ENCODE results near the gene CCDC177. TPM values are rescaled to one million over a fixed set of nuclear protein-coding genes. Genes with fewer than 3 reads are reported as not detected.

Gene CCDC177
- total and polyA plus RNA-seq, 4 donors, result 0.01 TPM; not detected in 3

GRCh38 chr14:69582212-69582611 lies 7.5 kb upstream of the CCDC177 start:
- WGBS, 2 donors, result 93 to 96% methylated on average over 1 of the region's 1 CpG

GRCh38 chr14:69581316-69581935 lies 6.8 kb upstream of the CCDC177 start:
- no peak for TF ChIP-seq CTCF (IDR thresholded peaks at IDR 0.05; ENCODE audit: control extremely low read depth, extremely low read depth)
- H3K4me3 ChIP-seq, result no peak overlapping the region
- 89 to 90% methylated on average over 7 of the region's 7 CpGs for WGBS, 2 donors
- no peaks in the 10 kb centered on the region for H3K36me3 ChIP-seq (ENCODE audit: control insufficient read depth in 4 of 4, insufficient read depth in 4 of 4, low read length in 4 of 4)
- DNase-seq (no peak), ATAC-seq (ENCODE audit: insufficient read depth, low FRiP score) (no peak)
- no peak overlapping the region for H3K9ac ChIP-seq (ENCODE audit: insufficient read depth in 1 of 2, low read length in 2 of 2)
- peaks cover 0 to 17% (median 10%) of the 10 kb centered on the region in 3 donors for H3K27me3 ChIP-seq (ENCODE audit: control insufficient read depth in 3 of 3, insufficient read depth in 3 of 3, low read length in 2 of 3)
- H3K27ac ChIP-seq (ENCODE audit: low read depth in 1 of 2, low read length in 1 of 2), result no peak overlapping the region
- no peaks in the 10 kb centered on the region for H3K9me3 ChIP-seq (ENCODE audit: control insufficient read depth in 4 of 4, insufficient read depth in 3 of 4, low read length in 3 of 4)
- H3K4me1 ChIP-seq (ENCODE audit: control insufficient read depth in 5 of 5, insufficient read depth in 5 of 5, low read length in 5 of 5), result peaks cover 0 to 6% (median 4%) of the 10 kb centered on the region in 5 donors

More at GRCh38 chr14:69582212-69582611, 7.5 kb upstream of the CCDC177 start:
- ATAC-seq (ENCODE audit: insufficient read depth, low FRiP score), result no peak
- no peak overlapping the region for H3K27ac ChIP-seq (ENCODE audit: low read depth in 1 of 2, low read length in 1 of 2)
- no peak for TF ChIP-seq CTCF (IDR thresholded peaks at IDR 0.05; ENCODE audit: control extremely low read depth, extremely low read depth)
- H3K9me3 ChIP-seq (ENCODE audit: control insufficient read depth in 4 of 4, insufficient read depth in 3 of 4, low read length in 3 of 4), result no peaks in the 10 kb centered on the region
- H3K36me3 ChIP-seq (ENCODE audit: control insufficient read depth in 4 of 4, insufficient read depth in 4 of 4, low read length in 4 of 4), result no peaks in the 10 kb centered on the region
- no peak overlapping the region for H3K9ac ChIP-seq (ENCODE audit: insufficient read depth in 1 of 2, low read length in 2 of 2)
- peaks cover 0 to 11% (median 6%) of the 10 kb centered on the region in 3 donors for H3K27me3 ChIP-seq (ENCODE audit: control insufficient read depth in 3 of 3, insufficient read depth in 3 of 3, low read length in 2 of 3)
- no peak overlapping the region for H3K4me3 ChIP-seq
- H3K4me1 ChIP-seq (ENCODE audit: control insufficient read depth in 5 of 5, insufficient read depth in 5 of 5, low read length in 5 of 5), result peaks cover 0 to 9% (median 4%) of the 10 kb centered on the region in 5 donors
- DNase-seq, result no peak

- Histone ChIP-seq H3K4me1 (ENCODE audit: control insufficient read depth in 5 of 5, insufficient read depth in 5 of 5, low read length in 5 of 5) (peaks cover 0 to 4% (median 4%) of the 10 kb centered on the region in 5 donors), H3K4me3 (no peak overlapping the region), H3K9me3 (ENCODE audit: control insufficient read depth in 4 of 4, insufficient read depth in 3 of 4, low read length in 3 of 4) (no peaks in the 10 kb centered on the region), H3K36me3 (ENCODE audit: control insufficient read depth in 4 of 4, insufficient read depth in 4 of 4, low read length in 4 of 4) (no peaks in the 10 kb centered on the region), H3K27ac (ENCODE audit: low read depth in 1 of 2, low read length in 1 of 2) (no peak overlapping the region), H3K9ac (ENCODE audit: insufficient read depth in 1 of 2, low read length in 2 of 2) (no peak overlapping the region), H3K27me3 (ENCODE audit: control insufficient read depth in 3 of 3, insufficient read depth in 3 of 3, low read length in 2 of 3) (peaks cover 0 to 29% (median 20%) of the 10 kb centered on the region in 3 donors)
- peak; percentile 38 to 54 (median 54) for DNase-seq
- peak; percentile 55 for ATAC-seq (ENCODE audit: insufficient read depth, low FRiP score)
- WGBS, 2 donors, result 43 to 45% methylated on average over 7 of the region's 7 CpGs
- no peak for TF ChIP-seq CTCF (IDR thresholded peaks at IDR 0.05; ENCODE audit: control extremely low read depth, extremely low read depth)
These were observed 5.4 kb upstream of the CCDC177 start for GRCh38 chr14:69580009-69580577.
